Panc1 (cell line): ENCODE data around the gene TEX35. TPM values are rescaled to one million over a fixed set of nuclear protein-coding genes. Genes with fewer than 3 reads are reported as not detected.

Experiments used
- ATAC-seq: fragments of 200-7000 bp; cut with Tn5 transposase; 2 replicates; pipeline ENCODE4 v1.9.1; 2020; ENCODE audit warnings: mild to moderate bottlenecking, moderate library complexity
- BruUV-seq: library from RNA; stranded (reverse); fragments of 400-500 nt; replicated peaks from 2 replicates; lab custom pipeline; 2021; lab: Mats Ljungman, UMichigan
- CTCF ChIA-PET: fragments of 300-600 bp; sonication (Branson Sonifier 250); formaldehyde crosslinking; loops from one replicate; lab custom pipeline; 2022; ENCODE audit warnings: antibody characterized with exemption; lab: Charles Lee
- POLR2A ChIA-PET: fragments of 300-600 bp; sonication (Branson Sonifier 250); formaldehyde crosslinking; loops from one replicate; lab custom pipeline; 2022; ENCODE audit warnings: antibody characterized with exemption; lab: Charles Lee
- DNase-seq: peaks from one replicate; pipeline ENCODE4 v3.0.0-alpha.2; 2010; ENCODE audit warnings: low read depth, low spot score
- H3K27ac ChIP-seq: 2 replicates; pipeline ENCODE4 v1.5.1; 2011; ENCODE audit warnings: mild to moderate bottlenecking, low read length, inconsistent platforms
- H3K27me3 ChIP-seq: fragments of 200-500 bp; sonication (Bioruptor generic); 2 replicates; pipeline ENCODE4 v1.6.0; 2014; ENCODE audit warnings: low read length, inconsistent platforms; ENCODE audit not compliant: control insufficient read depth, insufficient read depth
- H3K36me3 ChIP-seq: fragments of 200-500 bp; sonication (Bioruptor generic); 2 replicates; pipeline ENCODE4 v1.5.1; 2014; ENCODE audit warnings: inconsistent platforms, mild to moderate bottlenecking, low read length, moderate library complexity; ENCODE audit not compliant: control insufficient read depth, insufficient read depth
- H3K4me1 ChIP-seq: 2 replicates; pipeline ENCODE4 v1.5.1; 2011; ENCODE audit warnings: inconsistent platforms, mild to moderate bottlenecking, low read length, moderate library complexity; ENCODE audit not compliant: control insufficient read depth, insufficient read depth
- H3K4me3 ChIP-seq, 2 experiments: 2 replicates each; pipeline ENCODE4 v1.5.1; 2011 to 2012; ENCODE audit warnings: low read depth in 2 of 2, low read length in 2 of 2, mild to moderate bottlenecking in 2 of 2, inconsistent platforms in 1 of 2, moderate library complexity in 1 of 2
- H3K9me3 ChIP-seq: fragments of 200-500 bp; sonication (Bioruptor generic); 2 replicates; pipeline ENCODE4 v1.5.1; 2014; ENCODE audit warnings: low read depth, mild to moderate bottlenecking, inconsistent platforms, low read length, moderate library complexity; ENCODE audit not compliant: control insufficient read depth, insufficient read depth
- CTCF ChIP-seq: fragments of 450-650 bp; IDR thresholded peaks from 2 replicates; pipeline ENCODE4 v1.5.1; 2017; ENCODE audit warnings: mild to moderate bottlenecking
- POLR2AphosphoS5 ChIP-seq: IDR thresholded peaks from 2 replicates; pipeline ENCODE4 v1.6.1; 2012; ENCODE audit warnings: mild to moderate bottlenecking, low read depth, low read length, moderate library complexity
- REST ChIP-seq, 2 experiments: IDR thresholded peaks; 2 replicates each; pipeline ENCODE4 v1.6.1; 2011 to 2012; ENCODE audit warnings: low read depth in 2 of 2, control low read depth in 1 of 2, low read length in 1 of 2, mild to moderate bottlenecking in 1 of 2, moderate library complexity in 1 of 2; ENCODE audit not compliant: insufficient read depth in 1 of 2
- SIN3A ChIP-seq: IDR thresholded peaks from 2 replicates; pipeline ENCODE4 v1.6.1; 2012; ENCODE audit warnings: low read depth, mild to moderate bottlenecking, low read length, moderate library complexity, borderline replicate concordance; ENCODE audit not compliant: insufficient read depth
- TCF7L2 ChIP-seq: IDR thresholded peaks from 2 replicates; pipeline ENCODE4 v1.6.1; 2011; ENCODE audit warnings: mild to moderate bottlenecking, low read depth, low read length, inconsistent platforms
- in situ Hi-C: cut with HindIII; loops from 2 replicates; pipeline ENCODE4 v1.10.0; 2016; ENCODE audit warnings: low sequenced_read_pairs, low pct_unique_long_range_greater_than_20kb
- intact Hi-C: fragments of 100-400 bp; cut with micrococcal nuclease; formaldehyde crosslinking; loops from one replicate; pipeline ENCODE4 v1.10.0; 2022; ENCODE audit not compliant: unreplicated experiment
- total RNA-seq: library from RNA; stranded (reverse); gene quantifications from one replicate; pipeline ENCODE4 v1.2.1, GENCODE V29; 2021; ENCODE audit not compliant: unreplicated experiment

The TEX35 gene
- total RNA-seq, 1 experiment from 2014 or later: not detected

GRCh38 chr1:178537382-178538090, 24.6 kb downstream of the TEX35 start:
- H3K27ac ChIP-seq: peak overlapping the region; percentile 25
- BruUV-seq: no TSS peak
- in situ Hi-C loops: no loop called here
- intact Hi-C loops: no loop called here
- H3K9me3 ChIP-seq: no peaks in the 10 kb centered on the region
- peak overlapping the region in 1 of 2 experiments; percentile 14; a peak in 2 of 4 replicates for H3K4me3 ChIP-seq
- TF ChIP-seq SIN3A (no peak), POLR2AphosphoS5 (no peak), REST (IDR thresholded peaks at IDR 0.05; ENCODE audit: insufficient read depth in 1 of 2, low read depth in 2 of 2, low read length in 1 of 2) (no peak), TCF7L2 (no peak), CTCF (no peak)
- no peaks in the 10 kb centered on the region for H3K36me3 ChIP-seq
- ChIA-PET CTCF (no interaction called here), POLR2A (interaction anchor here (0.5 kb wide), 1 partner anchor 229 kb away, joined by 8 read pairs; no protein-coding TSS in a partner anchor)
- no peak for DNase-seq
- ATAC-seq: peak; percentile 2; the same call in 1 of the 2 replicates
- no peaks in the 10 kb centered on the region for H3K27me3 ChIP-seq
- peaks cover 28% of the 10 kb centered on the region for H3K4me1 ChIP-seq

GRCh38 chr1:178538192-178538916, 25.4 kb downstream of the TEX35 start:
- in situ Hi-C loops: no loop called here
- POLR2A ChIA-PET: no interaction called here
- no peak for TF ChIP-seq POLR2AphosphoS5
- TF ChIP-seq TCF7L2: no peak
- TF ChIP-seq REST (IDR thresholded peaks at IDR 0.05; ENCODE audit: insufficient read depth in 1 of 2, low read depth in 2 of 2, low read length in 1 of 2): no peak
- no peak for TF ChIP-seq CTCF
- no peak for TF ChIP-seq SIN3A
- no TSS peak for BruUV-seq
- CTCF ChIA-PET: no interaction called here
- intact Hi-C loops: no loop called here
- Histone ChIP-seq H3K9me3 (no peaks in the 10 kb centered on the region), H3K4me3 (no peak overlapping the region), H3K27ac (peak overlapping the region; percentile 25; the same call in 1 of the 2 replicates), H3K27me3 (no peaks in the 10 kb centered on the region), H3K4me1 (peaks cover 28% of the 10 kb centered on the region), H3K36me3 (no peaks in the 10 kb centered on the region)
- ATAC-seq: no peak
- DNase-seq: no peak
